ENCODE data around the gene RPTOR.
"Not testable (repeated sequence)": the region's sequence is repeated elsewhere in the genome, so short reads cannot be mapped to it uniquely, and the experiment has no call there.

Gene RPTOR

GRCh38 chr17:80751946-80752581 is 207.4 kb downstream of the RPTOR start:
- no peak for DNase-seq

GRCh38 chr17:80753685-80754345 is 209.2 kb downstream of the RPTOR start:
- DNase-seq, result no peak

GRCh38 chr17:80754846-80755245 is 210.2 kb downstream of the RPTOR start:
- DNase-seq, result no peak

- DNase-seq, result no peak
Measured at GRCh38 chr17:80755650-80756405, 211.2 kb downstream of the RPTOR start.

GRCh38 chr17:80758481-80759376 is 214.1 kb downstream of the RPTOR start:
- DNase-seq, result no peak

GRCh38 chr17:80759377-80759673 is 214.7 kb downstream of the RPTOR start:
- no peak for DNase-seq

- no peak for DNase-seq
Measured at GRCh38 chr17:80760511-80760911, 215.9 kb downstream of the RPTOR start.

- DNase-seq, result no peak
Measured at GRCh38 chr17:80761110-80761871, 216.7 kb downstream of the RPTOR start.

- no peak for DNase-seq
Measured at GRCh38 chr17:80762076-80762475, 217.4 kb downstream of the RPTOR start.

GRCh38 chr17:80763293-80763867 is 218.7 kb downstream of the RPTOR start:
- no peak for DNase-seq

- DNase-seq, result not testable (repeated sequence)
Measured at GRCh38 chr17:80764627-80765145, 220.0 kb downstream of the RPTOR start.

- DNase-seq, result peak in 1 of 2 donors; percentile 7
Measured at GRCh38 chr17:80765241-80765961, 220.8 kb downstream of the RPTOR start.

- no peak for DNase-seq
Measured at GRCh38 chr17:80766290-80766855, 221.7 kb downstream of the RPTOR start.

- no peak for DNase-seq
Measured at GRCh38 chr17:80768389-80768788, 223.8 kb downstream of the RPTOR start.

- DNase-seq, result no peak
Measured at GRCh38 chr17:80768936-80769335, 224.3 kb downstream of the RPTOR start.

GRCh38 chr17:80769516-80769915 is 224.9 kb downstream of the RPTOR start:
- no peak for DNase-seq

GRCh38 chr17:80769936-80770625 is 225.4 kb downstream of the RPTOR start:
- no peak for DNase-seq

GRCh38 chr17:80770881-80771611 is 226.4 kb downstream of the RPTOR start:
- no peak for DNase-seq

GRCh38 chr17:80771612-80772005 is 227.0 kb downstream of the RPTOR start:
- no peak for DNase-seq

Data from inflammatory macrophage treated with lipopolysaccharide for 1 hour (primary cell).